HUDEP-2 (cell line): ENCODE results near the gene COBLL1.

Experiments used
- DNase-seq, 76 experiments: peaks; one replicate each; lab custom pipeline; 2025; ENCODE audit not compliant: unreplicated experiment in 76 of 76; lab: John Stamatoyannopoulos, UW

Gene COBLL1

DNA sequence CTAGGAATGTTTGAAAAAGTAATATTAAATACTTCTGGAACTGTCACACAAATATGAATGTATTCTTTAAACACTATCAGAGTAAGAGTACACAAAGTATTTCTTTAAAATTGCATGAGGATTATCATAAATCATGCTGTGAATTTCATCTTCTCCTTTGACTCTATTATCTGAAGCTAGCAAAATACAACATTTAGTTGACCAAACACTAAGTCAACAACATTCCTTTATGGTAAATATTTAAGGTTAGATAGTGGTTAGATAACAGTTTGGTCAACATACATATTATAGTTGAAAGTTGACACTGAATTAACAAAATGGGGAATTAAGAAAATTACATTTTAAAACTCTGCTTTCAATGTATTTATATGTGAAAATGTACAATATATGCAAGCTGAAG lies 148.2 kb downstream of the COBLL1 start:
- no peak for DNase-seq

GRCh38 chr2:164692958-164693357 lies 148.7 kb downstream of the COBLL1 start:
- peak in 1 of 76 experiments; percentile 2 for DNase-seq

GRCh38 chr2:164692114-164692513 lies 149.5 kb downstream of the COBLL1 start:
- no peak for DNase-seq

- no peak for DNase-seq
Observed at GRCh38 chr2:164691346-164691887, 150.2 kb downstream of the COBLL1 start.

GRCh38 chr2:164690361-164690760 lies 151.3 kb downstream of the COBLL1 start:
- DNase-seq: no peak

DNA sequence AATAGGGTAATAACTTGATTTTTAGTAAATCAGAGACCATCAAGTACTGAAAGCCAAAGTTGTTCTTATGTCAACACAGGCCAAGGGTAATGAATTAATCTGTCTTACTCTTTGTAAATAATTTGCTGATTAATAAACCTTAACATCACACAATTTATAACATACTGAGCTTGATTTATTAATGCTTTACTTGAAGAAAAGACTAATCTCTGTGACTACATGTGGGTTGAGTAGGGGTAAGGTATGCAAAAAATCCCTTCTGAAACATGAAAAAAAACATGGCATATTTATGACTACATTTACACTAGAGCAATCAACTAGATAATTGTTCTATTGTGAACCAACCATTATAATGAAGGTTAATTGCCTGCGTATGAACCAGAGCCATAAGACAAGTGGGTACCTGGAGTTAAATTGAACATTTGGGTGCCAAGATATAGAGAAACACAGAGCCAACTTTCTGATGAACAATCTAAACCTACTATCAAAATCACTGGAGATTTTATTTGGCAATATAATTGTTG lies 152.7 kb downstream of the COBLL1 start:
- DNase-seq: no peak

GRCh38 chr2:164681009-164681408 lies 160.6 kb downstream of the COBLL1 start:
- DNase-seq: no peak

- DNase-seq: no peak
Observed at GRCh38 chr2:164678631-164679149, 162.9 kb downstream of the COBLL1 start.

GRCh38 chr2:164677733-164678132 lies 163.9 kb downstream of the COBLL1 start:
- DNase-seq: no peak

DNA sequence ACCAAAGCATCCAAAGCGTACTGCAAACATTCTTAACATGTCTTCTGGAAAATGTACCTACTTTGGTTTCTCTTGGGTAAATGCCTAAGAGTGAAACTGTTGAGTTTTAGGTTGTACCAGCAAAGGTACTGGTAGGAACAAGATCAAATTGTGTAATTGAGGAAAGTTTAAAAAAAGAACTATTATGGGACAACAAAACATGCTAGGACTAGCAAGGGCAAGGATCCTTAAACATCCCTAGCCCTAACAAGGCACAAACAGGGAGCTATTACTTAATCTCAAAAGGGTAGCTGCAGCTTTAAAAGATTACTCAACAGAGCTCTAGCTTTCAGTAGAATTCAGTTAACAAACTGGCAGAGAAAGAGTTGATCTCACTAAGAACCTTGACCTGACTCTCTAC lies 164.4 kb downstream of the COBLL1 start:
- DNase-seq: no peak

GRCh38 chr2:164675687-164676086 lies 165.9 kb downstream of the COBLL1 start:
- DNase-seq: no peak

DNA sequence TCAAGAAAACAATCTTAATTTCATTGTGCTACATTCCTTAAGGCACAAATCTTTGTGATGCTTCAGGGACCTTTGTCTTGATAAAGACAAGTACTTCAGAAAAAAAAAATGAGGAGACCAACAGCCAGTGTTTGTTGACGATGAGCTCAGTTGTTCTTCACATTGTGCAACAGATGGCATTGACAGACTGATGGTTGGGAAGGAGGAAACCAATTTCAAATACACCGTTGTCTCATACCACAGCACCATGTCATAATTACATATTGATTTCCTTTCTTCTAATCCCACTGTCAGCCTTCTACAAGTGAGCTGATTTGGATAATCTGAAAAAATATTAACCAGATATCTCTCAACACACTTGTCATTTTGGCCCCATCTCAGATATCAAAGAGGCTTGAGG lies 166.6 kb downstream of the COBLL1 start:
- DNase-seq: no peak

- no peak for DNase-seq
Observed at GRCh38 chr2:164671664-164672396, 169.8 kb downstream of the COBLL1 start.

- no peak for DNase-seq
Observed at GRCh38 chr2:164669291-164669690, 172.3 kb downstream of the COBLL1 start.

DNA sequence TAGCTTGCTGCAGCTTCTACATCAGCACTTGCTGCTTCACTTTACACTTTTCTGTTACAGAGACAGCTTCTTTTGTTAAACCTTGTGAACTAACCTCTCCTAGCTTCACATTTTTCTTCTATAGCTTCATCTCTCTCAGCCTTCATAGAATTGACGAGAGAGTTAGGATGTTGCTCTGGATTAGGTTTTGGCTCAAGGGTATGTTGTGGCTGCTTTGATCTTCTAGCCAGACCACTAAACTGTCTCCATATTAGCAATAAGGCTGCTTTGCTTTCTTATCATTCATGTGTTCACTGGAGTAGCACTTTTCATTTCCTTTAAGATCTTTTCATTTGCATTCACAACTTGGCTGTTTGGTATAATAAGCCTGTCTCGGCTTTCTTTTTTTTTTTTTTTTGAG lies 174.1 kb downstream of the COBLL1 start:
- no peak for DNase-seq

DNA sequence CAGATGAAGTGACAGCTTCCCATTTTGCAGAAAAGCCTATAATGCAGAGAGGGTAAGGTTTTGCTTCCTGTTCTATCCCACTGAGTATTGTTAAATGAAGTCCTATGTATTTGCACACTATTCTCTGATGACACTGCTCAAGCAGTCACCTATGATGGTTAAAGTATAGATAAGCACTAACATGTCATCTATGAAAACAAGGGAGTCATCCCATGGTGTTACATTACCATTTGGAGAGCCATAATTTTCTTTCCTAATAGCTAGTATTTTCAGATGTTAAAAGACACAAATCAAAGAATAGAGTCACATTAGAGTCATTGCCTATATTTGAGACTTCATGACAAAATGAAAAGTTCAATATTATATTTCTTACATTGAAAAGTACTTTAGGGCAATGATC lies 177.6 kb downstream of the COBLL1 start:
- DNase-seq: no peak

DNA sequence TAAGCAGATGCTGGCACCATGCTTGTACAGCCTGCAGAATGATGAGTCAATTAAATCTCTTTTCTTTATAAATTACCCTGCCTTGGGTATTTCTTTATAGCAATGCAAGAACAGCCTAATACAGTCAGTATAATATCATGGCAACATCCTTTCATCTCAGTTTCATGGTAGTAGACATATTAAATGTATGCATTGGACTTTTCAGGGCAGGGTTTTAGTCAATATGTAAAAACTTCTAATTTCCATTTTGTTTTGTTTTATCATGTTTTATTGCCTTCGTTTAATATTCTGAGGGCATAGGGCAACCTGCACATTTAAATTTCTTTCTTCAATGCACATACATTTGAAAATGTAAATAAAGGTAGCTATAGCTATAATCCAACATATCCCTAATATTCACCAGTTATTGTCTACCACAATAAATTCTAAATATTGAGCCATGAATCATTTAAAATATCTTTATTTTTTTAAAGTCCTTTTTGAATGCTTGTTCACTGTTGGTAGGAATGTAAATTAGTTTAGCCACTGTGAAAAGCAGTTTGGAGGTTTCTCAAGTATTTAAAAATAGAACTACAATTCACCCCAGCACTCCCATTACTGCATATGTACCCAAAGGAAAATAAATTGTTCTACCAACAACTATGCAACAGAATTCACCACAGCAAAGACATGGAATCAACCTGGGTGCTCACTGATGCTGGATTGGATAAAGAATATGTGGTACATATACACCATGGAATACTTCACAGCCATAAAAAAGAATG lies 178.6 kb downstream of the COBLL1 start:
- no peak for DNase-seq

GRCh38 chr2:164662066-164662465 lies 179.6 kb downstream of the COBLL1 start:
- DNase-seq: no peak

GRCh38 chr2:164661349-164661748 lies 180.3 kb downstream of the COBLL1 start:
- DNase-seq: no peak

GRCh38 chr2:164657129-164657528 lies 184.5 kb downstream of the COBLL1 start:
- DNase-seq: no peak

- DNase-seq: no peak
Observed at GRCh38 chr2:164655750-164656149, 185.9 kb downstream of the COBLL1 start.
